Fibroblast of pulmonary artery (primary cell): ENCODE results near the gene ST3GAL3.
A peak's percentile ranks its signal among the peaks of the same experiment; 100 is the strongest.

ENCODE experiments used
- DNase-seq: peaks from one replicate; pipeline ENCODE4 v3.0.0-alpha.2; 2010; ENCODE audit warnings: low read depth
- H3K4me3 ChIP-seq: replicated peaks from 2 replicates; pipeline ENCODE4 v1.5.1; 2011; ENCODE audit warnings: low read depth, mild to moderate bottlenecking, control low read depth, low read length, moderate library complexity
- TF ChIP-seq, protein P1 (sequence below): IDR thresholded peaks from 2 replicates; pipeline ENCODE4 v1.5.1; 2011; ENCODE audit warnings: mild to moderate bottlenecking, control low read depth, low read length, inconsistent platforms; ENCODE audit errors: missing control alignments

Gene ST3GAL3

GRCh38 chr1:43970502-43970901, 263.2 kb downstream of the ST3GAL3 start:
- no peak for DNase-seq
- peak overlapping the region; percentile 97 for H3K4me3 ChIP-seq
- TF ChIP-seq, protein P1, sequence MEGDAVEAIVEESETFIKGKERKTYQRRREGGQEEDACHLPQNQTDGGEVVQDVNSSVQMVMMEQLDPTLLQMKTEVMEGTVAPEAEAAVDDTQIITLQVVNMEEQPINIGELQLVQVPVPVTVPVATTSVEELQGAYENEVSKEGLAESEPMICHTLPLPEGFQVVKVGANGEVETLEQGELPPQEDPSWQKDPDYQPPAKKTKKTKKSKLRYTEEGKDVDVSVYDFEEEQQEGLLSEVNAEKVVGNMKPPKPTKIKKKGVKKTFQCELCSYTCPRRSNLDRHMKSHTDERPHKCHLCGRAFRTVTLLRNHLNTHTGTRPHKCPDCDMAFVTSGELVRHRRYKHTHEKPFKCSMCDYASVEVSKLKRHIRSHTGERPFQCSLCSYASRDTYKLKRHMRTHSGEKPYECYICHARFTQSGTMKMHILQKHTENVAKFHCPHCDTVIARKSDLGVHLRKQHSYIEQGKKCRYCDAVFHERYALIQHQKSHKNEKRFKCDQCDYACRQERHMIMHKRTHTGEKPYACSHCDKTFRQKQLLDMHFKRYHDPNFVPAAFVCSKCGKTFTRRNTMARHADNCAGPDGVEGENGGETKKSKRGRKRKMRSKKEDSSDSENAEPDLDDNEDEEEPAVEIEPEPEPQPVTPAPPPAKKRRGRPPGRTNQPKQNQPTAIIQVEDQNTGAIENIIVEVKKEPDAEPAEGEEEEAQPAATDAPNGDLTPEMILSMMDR: no peak

DNA sequence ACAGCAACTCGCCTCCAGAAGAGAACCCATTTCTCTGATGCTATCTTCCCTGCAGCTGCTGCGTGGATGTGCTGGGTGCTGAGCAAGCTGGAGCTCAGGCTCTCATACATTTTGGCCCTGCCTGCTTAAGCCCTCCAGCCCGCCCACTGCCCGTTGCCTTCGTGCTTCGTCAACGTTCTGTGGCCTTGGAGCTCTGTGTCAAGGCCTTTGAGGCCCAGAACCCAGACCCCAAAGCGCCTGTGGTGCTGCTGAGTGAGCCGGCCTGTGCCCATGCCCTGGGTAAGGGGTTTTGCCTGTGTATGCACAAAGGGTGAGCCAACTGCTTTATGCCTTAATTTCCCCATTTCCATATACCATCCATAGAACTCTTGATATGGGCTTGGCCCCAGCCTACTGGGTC, 263.6 kb downstream of the ST3GAL3 start:
- no peak for DNase-seq
- TF ChIP-seq, protein P1: no peak
- H3K4me3 ChIP-seq: peak overlapping the region; percentile 97

- no peak for DNase-seq
- no peak overlapping the region for H3K4me3 ChIP-seq
- TF ChIP-seq, protein P1: no peak
Measured at GRCh38 chr1:43971336-43971980, 264.1 kb downstream of the ST3GAL3 start.

- TF ChIP-seq, protein P1: no peak
Measured at GRCh38 chr1:43973981-43974442, 266.7 kb downstream of the ST3GAL3 start.

DNA sequence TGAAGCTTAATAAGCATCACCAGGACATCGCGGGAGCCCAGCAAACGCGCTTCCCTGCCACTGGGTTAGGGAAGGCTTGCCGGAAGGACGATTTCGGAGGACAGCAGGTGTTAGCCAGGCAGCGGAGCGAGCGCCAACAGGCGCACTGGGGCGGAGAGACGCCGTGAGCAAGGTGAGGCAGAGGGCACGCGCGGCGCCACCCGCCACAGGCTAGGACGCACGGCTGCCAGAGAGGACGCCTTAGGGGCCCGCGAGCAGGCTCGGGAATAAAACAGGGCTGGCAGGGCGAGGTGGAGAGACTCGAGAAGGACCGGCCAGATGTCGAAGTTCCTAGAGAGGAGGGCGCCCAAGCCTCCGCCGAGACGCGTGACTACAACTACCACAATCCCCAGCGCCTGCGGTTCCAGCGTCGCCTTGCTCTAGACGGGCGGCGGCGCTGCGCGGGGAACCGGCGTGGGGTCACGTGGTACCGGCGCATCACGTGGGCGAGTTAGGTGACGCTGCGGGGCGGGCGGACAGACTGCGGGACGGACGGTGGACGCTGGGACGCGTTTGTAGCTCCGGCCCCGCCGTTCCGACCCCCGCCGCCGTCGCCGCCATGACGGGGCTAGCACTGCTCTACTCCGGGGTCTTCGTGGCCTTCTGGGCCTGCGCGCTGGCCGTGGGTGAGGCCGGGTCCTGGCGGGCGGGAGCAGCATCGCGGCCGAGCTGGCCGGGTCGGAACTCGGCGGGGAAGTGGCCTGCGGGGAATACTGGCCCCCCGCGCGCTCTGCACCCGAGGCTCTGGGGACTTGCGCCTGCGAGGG, 267.3 kb downstream of the ST3GAL3 start, which contains the start of gene ATP6V0B:
Gene ATP6V0B, plus strand, starts transcription at position 518 of the 806 bp plus-strand sequence. Its CDS starts 81 bp downstream, at position 599.
- TF ChIP-seq, protein P1: no peak
- H3K4me3 ChIP-seq: peak within 1 kb of the TSS; percentile 90
- DNase-seq: peak; percentile 93

More at GRCh38 chr1:43973981-43974442, 266.7 kb downstream of the ST3GAL3 start:
- H3K4me3 ChIP-seq: peak overlapping the region; percentile 90
- no peak for DNase-seq

GRCh38 chr1:43975249-43975961, 268.1 kb downstream of the ST3GAL3 start:
- TF ChIP-seq, protein P1: no peak
- H3K4me3 ChIP-seq: peak overlapping the region; percentile 90
- DNase-seq: peak; percentile 25
